Measurements from ENCODE around the gene PRDM9. TPM values are rescaled to one million over a fixed set of nuclear protein-coding genes. Genes with fewer than 3 reads are reported as not detected.

Gene PRDM9
- not detected for total RNA-seq
- polyA plus RNA-seq, result not detected
- long read RNA-seq, donor 1, result 0 reads
- long read RNA-seq, donor 2, result 0 reads
- long read RNA-seq, donor 3, result 0 reads

- TF ChIP-seq CTCF (IDR thresholded peaks at IDR 0.05) (no peak), POLR2A (IDR thresholded peaks at IDR 0.05) (no peak)
- ATAC-seq, result peak; percentile 95 to 97 (median 96)
- Histone ChIP-seq H3K36me3 (no peaks in the 10 kb centered on the region), H3K9me3 (peaks cover 0 to 3% (median 0%) of the 10 kb centered on the region in 12 donors), H3K27ac (peak within 1 kb of the TSS in 2 of 12 donors; percentile 5 to 42), H3K27me3 (no peaks in the 10 kb centered on the region), H3K4me1 (no peaks in the 10 kb centered on the region), H3K4me3 (peak within 1 kb of the TSS in 9 of 12 donors; percentile 4 to 57 (median 19))
- intact Hi-C loops (cut with DNase I), result loop anchor here in 1 of 10 donors (10.0 kb wide), 1 partner anchor 152 kb away; no protein-coding TSS in a partner anchor
- 46 to 91% (median 75%) methylated on average over 24 to 27 of the region's 27 CpGs for WGBS, 4 donors
- peak; percentile 49 to 79 (median 68) for DNase-seq
Measured at GRCh38 chr5:23507278-23507685, at the start of gene PRDM9. PRDM9 (plus strand) TSS chr5:23507609; CDS start chr5:23509034, 1,425 bp downstream.

GRCh38 chr5:23457780-23458179 lies 49.6 kb upstream of the PRDM9 start:
- Histone ChIP-seq H3K4me1 (no peaks in the 10 kb centered on the region), H3K4me3 (no peak overlapping the region), H3K9me3 (peaks cover 0 to 4% (median 0%) of the 10 kb centered on the region in 12 donors), H3K36me3 (no peaks in the 10 kb centered on the region), H3K27ac (no peak overlapping the region), H3K27me3 (no peaks in the 10 kb centered on the region)
- 70 to 73% (median 72%) methylated on average over 3 of the region's 3 CpGs for WGBS, 4 donors
- TF ChIP-seq POLR2A (IDR thresholded peaks at IDR 0.05), result no peak
- no peak for TF ChIP-seq CTCF (IDR thresholded peaks at IDR 0.05)
- intact Hi-C loops (cut with DNase I), result no loop called here
- ATAC-seq, result no peak
- DNase-seq, result no peak

- Histone ChIP-seq H3K4me3 (no peak overlapping the region), H3K9me3 (peaks cover 0 to 5% (median 0%) of the 10 kb centered on the region in 12 donors), H3K36me3 (no peaks in the 10 kb centered on the region), H3K27ac (no peak overlapping the region), H3K4me1 (no peaks in the 10 kb centered on the region), H3K27me3 (no peaks in the 10 kb centered on the region)
- no peak for ATAC-seq
- 83 to 93% (median 92%) methylated on average over 3 of the region's 3 CpGs for WGBS, 4 donors
- intact Hi-C loops (cut with DNase I), result no loop called here
- TF ChIP-seq CTCF (IDR thresholded peaks at IDR 0.05) (no peak), POLR2A (IDR thresholded peaks at IDR 0.05) (no peak)
- no peak for DNase-seq
Measured at GRCh38 chr5:23459214-23459613, 48.2 kb upstream of the PRDM9 start.

GRCh38 chr5:23461576-23461975 lies 45.8 kb upstream of the PRDM9 start:
- WGBS, 4 donors, result 82 to 91% (median 87%) methylated on average over 1 of the region's 1 CpG
- Histone ChIP-seq H3K4me3 (no peak overlapping the region), H3K9me3 (peaks cover 0 to 12% (median 3%) of the 10 kb centered on the region in 12 donors), H3K36me3 (no peaks in the 10 kb centered on the region), H3K27ac (no peak overlapping the region), H3K27me3 (no peaks in the 10 kb centered on the region), H3K4me1 (no peaks in the 10 kb centered on the region)
- DNase-seq (no peak), ATAC-seq (no peak)
- TF ChIP-seq CTCF (IDR thresholded peaks at IDR 0.05) (no peak), POLR2A (IDR thresholded peaks at IDR 0.05) (no peak)
- intact Hi-C loops (cut with DNase I), result no loop called here
